OCI-LY3 (cell line): ENCODE measurements around the gene KCNMB1.
"Not testable (repeated sequence)": the region's sequence is repeated elsewhere in the genome, so short reads cannot be mapped to it uniquely, and the experiment has no call there.

Experiments used
- H2AFZ ChIP-seq: fragments of 200-600, 300-600 bp; shearing (Covaris generic); 2 replicates; pipeline ENCODE4 v1.6.0; 2014; ENCODE audit warnings: antibody characterized with exemption, low read depth, low read length
- H3K27ac ChIP-seq: fragments of 200-600, 300-600 bp; sonication (generic); 2 replicates; pipeline ENCODE4 v1.5.1; 2014; ENCODE audit warnings: mild to moderate bottlenecking, low read length, moderate library complexity, mixed read lengths
- H3K27me3 ChIP-seq: fragments of 200-600, 300-600 bp; sonication (generic); 2 replicates; pipeline ENCODE4 v1.6.1; 2014; ENCODE audit warnings: low read depth, low read length, mixed read lengths
- H3K36me3 ChIP-seq: fragments of 200-600, 300-600 bp; sonication (generic); replicated peaks from 2 replicates; pipeline ENCODE3; 2014; ENCODE audit warnings: low read depth, low read length, mixed read lengths
- H3K4me1 ChIP-seq: fragments of 300-600, 200-600 bp; sonication (generic); 2 replicates; pipeline ENCODE4 v1.6.1; 2014; ENCODE audit warnings: low read length, mixed read lengths
- H3K4me2 ChIP-seq: fragments of 200-600, 300-600 bp; sonication (generic); 2 replicates; pipeline ENCODE4 v1.6.1; 2014; ENCODE audit warnings: low read length, mixed read lengths
- H3K4me3 ChIP-seq: fragments of 300-600, 200-600 bp; sonication (generic); 2 replicates; pipeline ENCODE4 v1.5.1; 2014; ENCODE audit warnings: antibody characterized with exemption, mild to moderate bottlenecking, low read length, moderate library complexity
- H3K79me2 ChIP-seq: fragments of 300-600, 200-600 bp; shearing (Covaris generic); 2 replicates; pipeline ENCODE4 v1.6.1; 2014; ENCODE audit warnings: mild to moderate bottlenecking, low read length, mixed read lengths
- H3K9ac ChIP-seq: fragments of 300-600, 200-600 bp; shearing (Covaris generic); 2 replicates; pipeline ENCODE4 v1.6.0; 2014; ENCODE audit warnings: mild to moderate bottlenecking, low read length, moderate library complexity
- H3K9me3 ChIP-seq: fragments of 200-600, 300-600 bp; shearing (Covaris generic); 2 replicates; pipeline ENCODE4 v1.6.1; 2014; ENCODE audit warnings: low read length, mixed read lengths; ENCODE audit not compliant: insufficient read depth
- H4K20me1 ChIP-seq: fragments of 200-600, 300-600 bp; sonication (generic); 2 replicates; pipeline ENCODE4 v1.6.1; 2016; ENCODE audit warnings: low read length, mixed read lengths; ENCODE audit not compliant: insufficient read depth
- EZH2phosphoT487 ChIP-seq: fragments of 200-600 bp; shearing (Covaris generic); IDR thresholded peaks from 2 replicates; pipeline ENCODE4 v1.6.1; 2018; ENCODE audit warnings: antibody characterized with exemption, mixed run types, low read depth
- TF ChIP-seq, protein P1 (sequence below): fragments of 200-600, 300-600 bp; sonication (generic); IDR thresholded peaks from 2 replicates; pipeline ENCODE4 v1.5.1; 2014; ENCODE audit warnings: antibody characterized with exemption, low read length, low read depth

Gene KCNMB1

DNA sequence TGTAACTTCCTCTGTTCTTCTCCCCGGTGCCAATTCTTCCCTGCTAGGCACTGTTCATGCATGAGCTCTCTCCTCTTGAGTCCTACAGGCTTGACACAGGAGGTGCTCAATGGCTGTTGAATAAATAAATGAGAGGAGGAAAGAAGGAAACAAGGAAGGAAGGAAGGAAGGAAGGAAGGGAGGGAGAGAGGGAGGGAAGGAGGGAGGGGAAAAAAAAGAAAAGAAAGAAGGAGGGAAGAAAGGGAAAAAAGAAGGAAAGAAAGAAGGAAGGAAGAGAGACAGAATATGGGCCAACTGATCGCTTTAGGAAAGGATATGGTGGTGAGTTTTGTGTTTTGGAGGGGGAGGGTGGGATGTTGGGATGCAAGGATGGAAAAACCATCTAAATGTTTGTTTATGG lies 6.4 kb downstream of the KCNMB1 start:
- no peak for TF ChIP-seq EZH2phosphoT487
- TF ChIP-seq, protein P1, sequence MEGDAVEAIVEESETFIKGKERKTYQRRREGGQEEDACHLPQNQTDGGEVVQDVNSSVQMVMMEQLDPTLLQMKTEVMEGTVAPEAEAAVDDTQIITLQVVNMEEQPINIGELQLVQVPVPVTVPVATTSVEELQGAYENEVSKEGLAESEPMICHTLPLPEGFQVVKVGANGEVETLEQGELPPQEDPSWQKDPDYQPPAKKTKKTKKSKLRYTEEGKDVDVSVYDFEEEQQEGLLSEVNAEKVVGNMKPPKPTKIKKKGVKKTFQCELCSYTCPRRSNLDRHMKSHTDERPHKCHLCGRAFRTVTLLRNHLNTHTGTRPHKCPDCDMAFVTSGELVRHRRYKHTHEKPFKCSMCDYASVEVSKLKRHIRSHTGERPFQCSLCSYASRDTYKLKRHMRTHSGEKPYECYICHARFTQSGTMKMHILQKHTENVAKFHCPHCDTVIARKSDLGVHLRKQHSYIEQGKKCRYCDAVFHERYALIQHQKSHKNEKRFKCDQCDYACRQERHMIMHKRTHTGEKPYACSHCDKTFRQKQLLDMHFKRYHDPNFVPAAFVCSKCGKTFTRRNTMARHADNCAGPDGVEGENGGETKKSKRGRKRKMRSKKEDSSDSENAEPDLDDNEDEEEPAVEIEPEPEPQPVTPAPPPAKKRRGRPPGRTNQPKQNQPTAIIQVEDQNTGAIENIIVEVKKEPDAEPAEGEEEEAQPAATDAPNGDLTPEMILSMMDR, result no peak
- no peak overlapping the region for H3K4me2 ChIP-seq
- H3K79me2 ChIP-seq, result no peaks in the 10 kb centered on the region
- no peaks in the 10 kb centered on the region for H3K36me3 ChIP-seq
- H3K9me3 ChIP-seq, result no peaks in the 10 kb centered on the region
- no peak overlapping the region for H2AFZ ChIP-seq
- H3K9ac ChIP-seq, result no peak overlapping the region
- H3K27me3 ChIP-seq, result no peaks in the 10 kb centered on the region
- no peaks in the 10 kb centered on the region for H4K20me1 ChIP-seq
- no peak overlapping the region for H3K4me3 ChIP-seq
- peaks cover 18% of the 10 kb centered on the region for H3K4me1 ChIP-seq
- H3K27ac ChIP-seq, result no peak overlapping the region

DNA sequence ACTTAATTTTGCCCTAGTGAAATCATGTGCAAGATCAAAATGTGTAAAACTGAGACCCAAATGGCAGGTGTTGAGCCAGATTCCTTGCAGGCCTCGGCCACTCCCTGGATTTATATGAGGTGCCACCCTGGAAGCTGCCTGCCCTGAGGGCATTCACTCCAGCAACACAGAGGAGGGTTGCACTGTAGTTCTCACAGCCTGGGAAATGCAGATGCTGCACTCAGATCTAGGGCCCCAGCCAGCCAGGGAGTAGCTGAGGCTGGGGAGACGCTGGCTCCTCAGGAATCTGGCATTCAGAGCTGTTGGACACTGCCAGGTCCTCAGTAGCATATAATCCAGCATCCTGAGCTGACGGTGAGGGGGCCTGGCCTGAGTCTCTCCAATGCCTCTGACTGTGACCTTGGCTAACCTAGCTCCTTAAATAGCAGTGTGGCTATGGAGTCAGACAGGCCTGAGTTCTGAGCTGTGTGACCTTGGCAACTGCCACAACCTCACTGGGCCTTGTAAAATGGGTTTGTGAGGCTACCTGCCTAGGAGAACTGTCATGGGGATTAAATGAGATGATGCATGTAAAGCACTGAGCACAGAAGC lies 8.7 kb downstream of the KCNMB1 start:
- Histone ChIP-seq H3K9me3 (no peaks in the 10 kb centered on the region), H3K9ac (no peak overlapping the region), H4K20me1 (no peaks in the 10 kb centered on the region), H2AFZ (no peak overlapping the region), H3K4me2 (no peak overlapping the region), H3K27me3 (no peaks in the 10 kb centered on the region), H3K79me2 (no peaks in the 10 kb centered on the region), H3K27ac (no peak overlapping the region), H3K4me1 (peaks cover 3% of the 10 kb centered on the region; the same call in 1 of the 2 replicates), H3K4me3 (no peak overlapping the region), H3K36me3 (no peaks in the 10 kb centered on the region)
- TF ChIP-seq, protein P1, result no peak
- TF ChIP-seq EZH2phosphoT487, result no peak

DNA sequence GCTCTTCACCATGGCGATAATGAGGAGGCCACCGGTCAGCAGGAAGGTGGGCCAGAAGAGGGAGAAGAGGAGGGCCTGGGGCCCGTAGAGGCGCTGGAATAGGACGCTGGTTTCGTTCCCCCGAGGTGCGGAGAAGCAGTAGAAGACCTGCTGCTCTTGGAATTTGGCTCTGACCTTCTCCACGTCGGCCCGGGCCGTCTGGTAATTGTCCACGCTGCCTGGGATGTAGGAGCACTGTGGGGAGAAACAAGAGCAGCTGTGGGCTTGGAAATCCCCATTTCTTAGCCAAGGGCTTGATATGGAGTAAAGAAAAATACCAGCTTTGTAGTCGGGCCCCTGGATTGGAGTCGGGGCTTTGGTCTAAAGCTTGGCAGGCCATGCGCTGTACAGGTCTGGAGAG lies 10.4 kb downstream of the KCNMB1 start:
- no peak overlapping the region for H3K9ac ChIP-seq
- peaks cover 4% of the 10 kb centered on the region; the same call in 1 of the 2 replicates for H3K27me3 ChIP-seq
- H3K36me3 ChIP-seq, result no peaks in the 10 kb centered on the region
- peaks cover 8% of the 10 kb centered on the region for H3K4me1 ChIP-seq
- H2AFZ ChIP-seq, result no peak overlapping the region
- TF ChIP-seq, protein P1, result no peak
- no peak for TF ChIP-seq EZH2phosphoT487
- no peaks in the 10 kb centered on the region for H3K79me2 ChIP-seq
- no peak overlapping the region for H3K4me3 ChIP-seq
- H3K4me2 ChIP-seq, result no peak overlapping the region
- H3K27ac ChIP-seq, result no peak overlapping the region
- no peaks in the 10 kb centered on the region for H4K20me1 ChIP-seq
- H3K9me3 ChIP-seq, result no peaks in the 10 kb centered on the region

DNA sequence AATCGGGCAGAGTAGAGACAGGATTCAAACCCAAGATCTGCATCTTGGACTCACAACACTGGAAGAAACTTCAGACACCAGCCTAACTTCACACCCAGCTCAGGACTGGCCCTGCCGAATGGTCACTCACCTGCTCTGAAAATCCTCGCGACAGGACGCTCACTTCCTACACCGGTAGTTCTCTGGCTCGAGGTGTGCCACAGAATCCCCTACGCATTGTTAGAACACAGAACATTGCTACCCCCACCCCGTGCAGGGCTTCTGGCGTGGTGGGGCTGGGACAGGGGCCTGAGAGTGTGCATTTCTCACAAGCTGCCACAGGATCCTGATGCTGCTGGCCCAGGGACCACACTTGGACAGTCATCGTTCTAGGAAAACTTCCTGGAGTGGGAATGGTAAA lies 12.1 kb downstream of the KCNMB1 start:
- H3K4me1 ChIP-seq, result peaks cover 8% of the 10 kb centered on the region
- no peaks in the 10 kb centered on the region for H3K79me2 ChIP-seq
- H3K4me3 ChIP-seq, result no peak overlapping the region
- no peak overlapping the region for H3K4me2 ChIP-seq
- no peaks in the 10 kb centered on the region for H3K9me3 ChIP-seq
- H2AFZ ChIP-seq, result no peak overlapping the region
- peaks cover 4% of the 10 kb centered on the region; the same call in 1 of the 2 replicates for H3K27me3 ChIP-seq
- H3K9ac ChIP-seq, result no peak overlapping the region
- H3K36me3 ChIP-seq, result no peaks in the 10 kb centered on the region
- no peak overlapping the region for H3K27ac ChIP-seq
- H4K20me1 ChIP-seq, result no peaks in the 10 kb centered on the region
- TF ChIP-seq, protein P1, result no peak
- TF ChIP-seq EZH2phosphoT487, result no peak

DNA sequence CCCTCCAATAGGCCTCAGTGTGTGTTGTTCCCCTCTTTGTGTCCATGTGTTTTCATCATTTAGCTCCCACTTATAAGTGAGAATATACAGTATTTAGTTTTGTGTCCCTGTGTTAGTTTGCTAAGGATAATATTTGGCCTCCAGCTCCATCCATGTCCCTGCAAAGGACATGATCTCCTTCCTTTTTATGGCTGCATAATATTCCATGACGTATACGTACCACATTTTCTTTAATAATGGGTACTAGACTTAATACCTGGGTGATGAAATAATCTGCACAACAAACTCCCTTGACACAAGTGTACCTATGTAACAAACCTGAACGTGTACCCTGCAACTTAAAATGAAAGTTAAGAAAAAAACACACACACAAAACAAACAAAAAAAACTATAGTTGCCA lies 12.6 kb downstream of the KCNMB1 start:
- H3K9me3 ChIP-seq, H3K4me1 ChIP-seq, H3K9ac ChIP-seq, H3K36me3 ChIP-seq, H2AFZ ChIP-seq, H3K4me2 ChIP-seq, H4K20me1 ChIP-seq, H3K4me3 ChIP-seq, H3K27ac ChIP-seq, H3K79me2 ChIP-seq, H3K27me3 ChIP-seq: not testable (repeated sequence)
